ENCODE results near the gene C6orf118.

GRCh38 chr6:165292657-165293056 is 16.7 kb downstream of the C6orf118 start:
- TF ChIP-seq POLR2A (IDR thresholded peaks at IDR 0.05) (no peak), CTCF (IDR thresholded peaks at IDR 0.05) (no peak)

All from right lobe of liver (tissue), 4 donors.